WTC11 (cell line): ENCODE results near the gene DGCR2. TPM values are rescaled to one million over a fixed set of nuclear protein-coding genes. Genes with fewer than 3 reads are reported as not detected.

ENCODE experiments used
- ATAC-seq: fragments of 200-7000 bp; cut with Tn5 transposase; 2 replicates; pipeline ENCODE4 v1.10.0; 2021; ENCODE audit warnings: mild to moderate bottlenecking, moderate library complexity
- Bru-seq: library from RNA; stranded (reverse); fragments of 400-500 nt; gene quantifications from one replicate; lab custom pipeline; 2021; lab: Mats Ljungman, UMichigan
- CTCF ChIA-PET: fragments of 300-600 bp; sonication (Branson Sonifier 250); formaldehyde crosslinking; loops from one replicate; lab custom pipeline; 2021; ENCODE audit warnings: antibody characterized with exemption; lab: Charles Lee
- POLR2A ChIA-PET: fragments of 350-600 bp; sonication (Branson Sonifier 250); formaldehyde crosslinking; loops from one replicate; lab custom pipeline; 2021; ENCODE audit warnings: antibody characterized with exemption; lab: Charles Lee
- DNase-seq: peaks from one replicate; pipeline ENCODE4 v3.0.0; 2021; ENCODE audit warnings: low spot score
- H3K27ac Mint-ChIP-seq: 2 replicates; pipeline ENCODE4 v1.8.0; 2021; ENCODE audit warnings: mixed read lengths
- H3K27me3 Mint-ChIP-seq: 2 replicates; pipeline ENCODE4 v1.8.0; 2021; ENCODE audit warnings: low read depth, mild to moderate bottlenecking, moderate library complexity, mixed read lengths
- H3K36me3 Mint-ChIP-seq: 2 replicates; pipeline ENCODE4 v1.8.0; 2021; ENCODE audit warnings: mixed read lengths
- H3K4me1 Mint-ChIP-seq: 2 replicates; pipeline ENCODE4 v1.8.0; 2022; ENCODE audit warnings: mixed read lengths
- H3K4me3 Mint-ChIP-seq: 2 replicates; pipeline ENCODE4 v1.8.0; 2021; ENCODE audit warnings: mild to moderate bottlenecking, moderate library complexity, mixed read lengths
- H3K9me3 Mint-ChIP-seq: 2 replicates; pipeline ENCODE4 v1.8.0; 2021; ENCODE audit warnings: mixed read lengths
- ARID4B ChIP-seq: sonication (generic); formaldehyde crosslinking; IDR thresholded peaks from 2 replicates; pipeline ENCODE4 v1.8.0; 2023; ENCODE audit warnings: missing genetic modification reagents, mild to moderate bottlenecking, borderline replicate concordance
- ATF1 ChIP-seq: sonication (generic); formaldehyde crosslinking; IDR thresholded peaks from 2 replicates; pipeline ENCODE4 v1.8.1; 2023; ENCODE audit warnings: mild to moderate bottlenecking, moderate library complexity, missing genetic modification reagents
- CBFB ChIP-seq: sonication (generic); formaldehyde crosslinking; IDR thresholded peaks from 2 replicates; pipeline ENCODE4 v1.8.1; 2022; ENCODE audit warnings: mild to moderate bottlenecking, low read depth, missing genetic modification reagents
- CREM ChIP-seq: sonication (generic); formaldehyde crosslinking; IDR thresholded peaks from 2 replicates; pipeline ENCODE4 v1.8.1; 2022; ENCODE audit warnings: mild to moderate bottlenecking, missing genetic modification reagents, moderate library complexity
- ELF4 ChIP-seq: sonication (generic); formaldehyde crosslinking; IDR thresholded peaks from 2 replicates; pipeline ENCODE4 v1.8.1; 2022; ENCODE audit warnings: low read depth, mild to moderate bottlenecking, moderate library complexity, missing genetic modification reagents
- EMX1 ChIP-seq: fragments of 250-450 bp; sonication (Bioruptor Pico); IDR thresholded peaks from 2 replicates; pipeline ENCODE4 v1.8.0; 2021; ENCODE audit warnings: mild to moderate bottlenecking
- ETV6 ChIP-seq: sonication (generic); formaldehyde crosslinking; IDR thresholded peaks from 2 replicates; pipeline ENCODE4 v1.8.1; 2022; ENCODE audit warnings: mild to moderate bottlenecking, missing genetic modification reagents
- FOXJ3 ChIP-seq: sonication (generic); formaldehyde crosslinking; IDR thresholded peaks from 2 replicates; pipeline ENCODE4 v1.9.0; 2021; ENCODE audit warnings: missing genetic modification reagents, mild to moderate bottlenecking, borderline replicate concordance
- FOXK1 ChIP-seq: sonication (generic); formaldehyde crosslinking; IDR thresholded peaks from 2 replicates; pipeline ENCODE4 v1.8.0; 2022; ENCODE audit warnings: mild to moderate bottlenecking, moderate library complexity, missing genetic modification reagents
- FOXP1 ChIP-seq: sonication (generic); formaldehyde crosslinking; IDR thresholded peaks from 2 replicates; pipeline ENCODE4 v1.8.0; 2022; ENCODE audit warnings: missing genetic modification reagents, mild to moderate bottlenecking, moderate library complexity, borderline replicate concordance
- KAT7 ChIP-seq: sonication (generic); formaldehyde crosslinking; IDR thresholded peaks from 2 replicates; pipeline ENCODE4 v1.8.1; 2023; ENCODE audit warnings: missing genetic modification reagents, mild to moderate bottlenecking, borderline replicate concordance
- MAX ChIP-seq: sonication (generic); formaldehyde crosslinking; IDR thresholded peaks from 2 replicates; pipeline ENCODE4 v1.8.0; 2022; ENCODE audit warnings: mild to moderate bottlenecking, missing genetic modification reagents
- MXD4 ChIP-seq: fragments of 250-450 bp; sonication (Bioruptor Pico); IDR thresholded peaks from 2 replicates; pipeline ENCODE4 v1.8.0; 2021; ENCODE audit warnings: mild to moderate bottlenecking, moderate library complexity, borderline replicate concordance
- MYBL2 ChIP-seq: sonication (generic); formaldehyde crosslinking; IDR thresholded peaks from 2 replicates; pipeline ENCODE4 v1.8.1; 2023; ENCODE audit warnings: mild to moderate bottlenecking, moderate library complexity, missing genetic modification reagents
- NFYB ChIP-seq: sonication (generic); formaldehyde crosslinking; conservative IDR thresholded peaks from 2 replicates; pipeline ENCODE4 v1.8.0; 2022; ENCODE audit warnings: low read depth, missing genetic modification reagents
- NR2C2 ChIP-seq: sonication (generic); formaldehyde crosslinking; IDR thresholded peaks from 2 replicates; pipeline ENCODE4 v1.8.0; 2022; ENCODE audit warnings: mild to moderate bottlenecking, missing genetic modification reagents
- PRRX2 ChIP-seq: fragments of 250-450 bp; sonication (Bioruptor Pico); IDR thresholded peaks from 2 replicates; pipeline ENCODE4 v1.8.0; 2021; ENCODE audit warnings: mild to moderate bottlenecking
- RELA ChIP-seq: sonication (generic); formaldehyde crosslinking; IDR thresholded peaks from 2 replicates; pipeline ENCODE4 v1.8.1; 2022; ENCODE audit warnings: missing genetic modification reagents, mild to moderate bottlenecking, borderline replicate concordance
- SMAD3 ChIP-seq: sonication (generic); formaldehyde crosslinking; IDR thresholded peaks from 2 replicates; pipeline ENCODE4 v1.8.0; 2022; ENCODE audit warnings: missing genetic modification reagents, mild to moderate bottlenecking, borderline replicate concordance
- SP1 ChIP-seq: sonication (generic); formaldehyde crosslinking; conservative IDR thresholded peaks from 2 replicates; pipeline ENCODE4 v1.8.1; 2022; ENCODE audit warnings: missing genetic modification reagents
- TCF7 ChIP-seq: sonication (generic); formaldehyde crosslinking; IDR thresholded peaks from 2 replicates; pipeline ENCODE4 v1.8.0; 2022; ENCODE audit warnings: mild to moderate bottlenecking, low read depth, missing genetic modification reagents, moderate library complexity
- ZBTB43 ChIP-seq: sonication (generic); formaldehyde crosslinking; IDR thresholded peaks from 2 replicates; pipeline ENCODE4 v1.8.1; 2023; ENCODE audit warnings: mild to moderate bottlenecking, missing genetic modification reagents
- ZNF121 ChIP-seq: sonication (generic); formaldehyde crosslinking; IDR thresholded peaks from 2 replicates; pipeline ENCODE4 v1.8.0; 2023; ENCODE audit warnings: missing genetic modification reagents
- long read RNA-seq, 3 experiments: library from RNA in 1 of 3; library from capped mRNA in 1 of 3; library from polyadenylated mRNA in 1 of 3; unstranded in 2 of 3; stranded (forward) in 1 of 3; transcript quantifications; one replicate each; pipeline ENCODE4 v2.0.0, GENCODE V29; 2021
- total RNA-seq: library from RNA; stranded (reverse); gene quantifications from 3 replicates; pipeline ENCODE4 v1.2.3, GENCODE V29; 2021
- TF ChIP-seq, protein P1 (sequence below): sonication (generic); formaldehyde crosslinking; IDR thresholded peaks from 2 replicates; pipeline ENCODE4 v1.8.0; 2022; ENCODE audit warnings: mild to moderate bottlenecking, missing genetic modification reagents
- TF ChIP-seq, protein P2 (sequence below): sonication (generic); formaldehyde crosslinking; IDR thresholded peaks from 2 replicates; pipeline ENCODE4 v1.8.1; 2022; ENCODE audit warnings: low read depth, mild to moderate bottlenecking, moderate library complexity, missing genetic modification reagents, borderline replicate concordance
- TF ChIP-seq, protein P3 (sequence below): sonication (generic); formaldehyde crosslinking; IDR thresholded peaks from 2 replicates; pipeline ENCODE4 v1.8.1; 2022; ENCODE audit warnings: mild to moderate bottlenecking, moderate library complexity, missing genetic modification reagents

DGCR2 gene
- total RNA-seq (56.8 to 64.2 TPM (median 60.3 TPM) in 3 replicates), Bru-seq, nascent RNA (percentile 74 among the genes with signal in this experiment)
- long read RNA-seq, experiment 1, full-length matches to known transcripts = 218 of 475 reads
- long read RNA-seq, experiment 1, partial matches to known transcripts = 85 of 475 reads
- long read RNA-seq, experiment 1, other reads (novel, unspliced or antisense) = 172 of 475 reads
- long read RNA-seq, experiment 2, full-length matches to known transcripts = 5 of 79 reads
- long read RNA-seq, experiment 2, partial matches to known transcripts = 11 of 79 reads
- long read RNA-seq, experiment 2, other reads (novel, unspliced or antisense) = 63 of 79 reads
- long read RNA-seq, experiment 3, full-length matches to known transcripts = 4 of 11 reads
- long read RNA-seq, experiment 3, partial matches to known transcripts = 3 of 11 reads
- long read RNA-seq, experiment 3, other reads (novel, unspliced or antisense) = 4 of 11 reads

- ChIA-PET CTCF (interaction anchor here (0.6 to 2.5 kb wide), 7 partner anchors 11 to 214 kb away, joined by 3 to 17 read pairs (median 5); partner anchors contain the start of genes ESS2 and SLC25A1), POLR2A (interaction anchor here (0.7 to 1.5 kb wide), 5 partner anchors 12 to 224 kb away, joined by 3 to 8 read pairs (median 6); partner anchors contain the start of genes ESS2 and SLC25A1)
- Mint-ChIP-seq H3K27me3 (no peaks in the 10 kb centered on the region; the same call in 1 of the 2 replicates), H3K36me3 (no peaks in the 10 kb centered on the region), H3K4me1 (peaks cover 27% of the 10 kb centered on the region), H3K9me3 (no peaks in the 10 kb centered on the region), H3K27ac (peak within 1 kb of the TSS; percentile 71), H3K4me3 (peak within 1 kb of the TSS; percentile 81)
- peak; percentile 99 for ATAC-seq
- peak; percentile 98 for DNase-seq
- TF ChIP-seq ZNF121 (CRISPR knock-in tag) (no peak), FOXK1 (CRISPR knock-in tag) (peak; percentile 75), FOXJ3 (CRISPR knock-in tag) (no peak), ELF4 (CRISPR knock-in tag) (no peak), ETV6 (CRISPR knock-in tag) (peak; percentile 54; the same call in 1 of the 2 replicates), KAT7 (peak; percentile 78; the same call in 1 of the 2 replicates), PRRX2 (no peak), ARID4B (peak; percentile 72; the same call in 1 of the 2 replicates), ZBTB43 (CRISPR knock-in tag) (no peak), ATF1 (no peak), NFYB (CRISPR knock-in tag) (peak; percentile 45), SMAD3 (CRISPR knock-in tag) (no peak), MYBL2 (CRISPR knock-in tag) (peak; percentile 59; the same call in 1 of the 2 replicates), NR2C2 (CRISPR knock-in tag) (no peak), CBFB (CRISPR knock-in tag) (no peak), RELA (0 out of 2 replicates have a peak, but pooled peaks have one; percentile 46), TCF7 (CRISPR knock-in tag) (no peak), SP1 (peak; percentile 93), MAX (CRISPR knock-in tag) (no peak), MXD4 (no peak), FOXP1 (CRISPR knock-in tag) (peak; percentile 63; the same call in 1 of the 2 replicates), CREM (CRISPR knock-in tag) (no peak), EMX1 (CRISPR knock-in tag) (no peak)
- TF ChIP-seq, protein P1, sequence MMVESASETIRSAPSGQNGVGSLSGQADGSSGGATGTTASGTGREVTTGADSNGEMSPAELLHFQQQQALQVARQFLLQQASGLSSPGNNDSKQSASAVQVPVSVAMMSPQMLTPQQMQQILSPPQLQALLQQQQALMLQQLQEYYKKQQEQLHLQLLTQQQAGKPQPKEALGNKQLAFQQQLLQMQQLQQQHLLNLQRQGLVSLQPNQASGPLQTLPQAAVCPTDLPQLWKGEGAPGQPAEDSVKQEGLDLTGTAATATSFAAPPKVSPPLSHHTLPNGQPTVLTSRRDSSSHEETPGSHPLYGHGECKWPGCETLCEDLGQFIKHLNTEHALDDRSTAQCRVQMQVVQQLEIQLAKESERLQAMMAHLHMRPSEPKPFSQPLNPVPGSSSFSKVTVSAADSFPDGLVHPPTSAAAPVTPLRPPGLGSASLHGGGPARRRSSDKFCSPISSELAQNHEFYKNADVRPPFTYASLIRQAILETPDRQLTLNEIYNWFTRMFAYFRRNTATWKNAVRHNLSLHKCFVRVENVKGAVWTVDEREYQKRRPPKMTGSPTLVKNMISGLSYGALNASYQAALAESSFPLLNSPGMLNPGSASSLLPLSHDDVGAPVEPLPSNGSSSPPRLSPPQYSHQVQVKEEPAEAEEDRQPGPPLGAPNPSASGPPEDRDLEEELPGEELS = peak; percentile 78
- TF ChIP-seq, protein P2, sequence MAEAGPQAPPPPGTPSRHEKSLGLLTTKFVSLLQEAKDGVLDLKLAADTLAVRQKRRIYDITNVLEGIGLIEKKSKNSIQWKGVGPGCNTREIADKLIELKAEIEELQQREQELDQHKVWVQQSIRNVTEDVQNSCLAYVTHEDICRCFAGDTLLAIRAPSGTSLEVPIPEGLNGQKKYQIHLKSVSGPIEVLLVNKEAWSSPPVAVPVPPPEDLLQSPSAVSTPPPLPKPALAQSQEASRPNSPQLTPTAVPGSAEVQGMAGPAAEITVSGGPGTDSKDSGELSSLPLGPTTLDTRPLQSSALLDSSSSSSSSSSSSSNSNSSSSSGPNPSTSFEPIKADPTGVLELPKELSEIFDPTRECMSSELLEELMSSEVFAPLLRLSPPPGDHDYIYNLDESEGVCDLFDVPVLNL (CRISPR knock-in tag) = peak; percentile 48; the same call in 1 of the 2 replicates
- TF ChIP-seq, protein P3, sequence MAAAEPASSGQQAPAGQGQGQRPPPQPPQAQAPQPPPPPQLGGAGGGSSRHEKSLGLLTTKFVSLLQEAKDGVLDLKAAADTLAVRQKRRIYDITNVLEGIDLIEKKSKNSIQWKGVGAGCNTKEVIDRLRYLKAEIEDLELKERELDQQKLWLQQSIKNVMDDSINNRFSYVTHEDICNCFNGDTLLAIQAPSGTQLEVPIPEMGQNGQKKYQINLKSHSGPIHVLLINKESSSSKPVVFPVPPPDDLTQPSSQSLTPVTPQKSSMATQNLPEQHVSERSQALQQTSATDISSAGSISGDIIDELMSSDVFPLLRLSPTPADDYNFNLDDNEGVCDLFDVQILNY = 0 out of 2 replicates have a peak, but pooled peaks have one; percentile 41
Measured at GRCh38 chr22:19122143-19122751, at the start of gene DGCR2. TSS of gene DGCR2 (minus strand) at chr22:19122412. CDS start at chr22:19122206, 206 bp downstream.
